PFSK-1 (cell line): ENCODE results near the gene RASA2.

Experiments used
- FOXP2 ChIP-seq: optimal IDR thresholded peaks from 2 replicates; pipeline ENCODE3; 2011; ENCODE audit warnings: borderline replicate concordance, control low read depth, inconsistent platforms; ENCODE audit not compliant: insufficient read depth; ENCODE audit errors: extremely low read length, extremely low read depth
- POLR2AphosphoS5 ChIP-seq: IDR thresholded peaks from 2 replicates; pipeline ENCODE4 v1.6.1; 2012; ENCODE audit warnings: low read depth, mild to moderate bottlenecking, control low read depth, low read length, moderate library complexity
- SIN3A ChIP-seq: IDR thresholded peaks from 2 replicates; pipeline ENCODE4 v1.6.1; 2012; ENCODE audit warnings: mild to moderate bottlenecking, low read length, moderate library complexity, borderline replicate concordance; ENCODE audit not compliant: insufficient read depth
- TAF1 ChIP-seq: IDR thresholded peaks from 2 replicates; pipeline ENCODE4 v1.6.1; 2012; ENCODE audit warnings: low read length, control low read depth, borderline replicate concordance; ENCODE audit not compliant: insufficient read depth

- TF ChIP-seq POLR2AphosphoS5 (no peak), FOXP2 (no peak), SIN3A (no peak), TAF1 (no peak)
Observed at GRCh38 chr3:141459008-141459407, 27.8 kb upstream of the RASA2 start.
